Measurements from ENCODE around the gene CASP8.
A peak's percentile ranks its signal among the peaks of the same experiment; 100 is the strongest.

The CASP8 gene

GRCh38 chr2:201242571-201243277, 17.6 kb upstream of the CASP8 start:
- no peak for DNase-seq

GRCh38 chr2:201244829-201245228, 15.5 kb upstream of the CASP8 start:
- no peak for DNase-seq

GRCh38 chr2:201246280-201246679, 14.1 kb upstream of the CASP8 start:
- no peak for DNase-seq

- no peak for DNase-seq
Measured at GRCh38 chr2:201248288-201248844, 12.0 kb upstream of the CASP8 start.

GRCh38 chr2:201249889-201250288, 10.4 kb upstream of the CASP8 start:
- no peak for DNase-seq

GRCh38 chr2:201250741-201251140, 9.6 kb upstream of the CASP8 start:
- DNase-seq: no peak

GRCh38 chr2:201254081-201254730, 6.1 kb upstream of the CASP8 start:
- no peak for DNase-seq

GRCh38 chr2:201255408-201256033, 4.8 kb upstream of the CASP8 start:
- no peak for DNase-seq

- DNase-seq: no peak
Measured at GRCh38 chr2:201256082-201256481, 4.3 kb upstream of the CASP8 start.

- DNase-seq: peak in 1 of 51 donors; percentile 23
Measured at GRCh38 chr2:201257381-201257955, 2.9 kb upstream of the CASP8 start.

GRCh38 chr2:201257956-201258665, 2.2 kb upstream of the CASP8 start:
- peak in 2 of 51 donors; percentile 25 to 39 for DNase-seq

- DNase-seq: no peak
Measured at GRCh38 chr2:201258666-201259615, 1.4 kb upstream of the CASP8 start.

- DNase-seq: no peak
Measured at GRCh38 chr2:201261471-201261870, 1.1 kb downstream of the CASP8 start.

GRCh38 chr2:201261906-201262305, 1.6 kb downstream of the CASP8 start:
- no peak for DNase-seq

GRCh38 chr2:201262718-201263117, 2.4 kb downstream of the CASP8 start:
- DNase-seq: no peak

- DNase-seq: no peak
Measured at GRCh38 chr2:201263779-201264178, 3.4 kb downstream of the CASP8 start.

- DNase-seq: no peak
Measured at GRCh38 chr2:201264472-201265173, 4.3 kb downstream of the CASP8 start.

GRCh38 chr2:201266629-201267028, 6.3 kb downstream of the CASP8 start:
- no peak for DNase-seq

- no peak for DNase-seq
Measured at GRCh38 chr2:201267278-201268030, 7.1 kb downstream of the CASP8 start.

Measured in hypothalamus (tissue), 51 donors.